Left colon (tissue), 2 donors: ENCODE measurements around the gene KIF6. TPM values are rescaled to one million over a fixed set of nuclear protein-coding genes. Genes with fewer than 3 reads are reported as not detected.
"Not testable (repeated sequence)": the region's sequence is repeated elsewhere in the genome, so short reads cannot be mapped to it uniquely, and the experiment has no call there.

Experiments used
- ATAC-seq: fragments of 200-7000 bp; cut with Tn5 transposase; one replicate; pipeline ENCODE4 v1.9.1; 2020; ENCODE audit warnings: mild to moderate bottlenecking, moderate library complexity
- DNase-seq, 2 donors: peaks; one replicate each; pipeline ENCODE4 v3.0.0-alpha.2; 2020
- intact Hi-C, 2 donors: fragments of 100-400 bp; cut with DNase I in 1 of 2; cut with micrococcal nuclease in 1 of 2; formaldehyde crosslinking; loops; one replicate each; pipeline versions ENCODE4 v1.11.2 to v1.14.0; 2022; cut with DNase I, micrococcal nuclease
- total RNA-seq, 2 donors: library from RNA; stranded (reverse); fragmentation: NEBNext Ultra II Directional; extraction: Animal tissue kit (Norgen Biotek cat#: 25700); gene quantifications; one replicate each; pipeline ENCODE4 v1.2.1, GENCODE V29; 2021
- donor health status: DM: no; HTN: no; CAD: no.
- donor health status: DM: yes; HTN: yes; CAD: no.

Gene KIF6
- total RNA-seq, 2 donors from 2014 or later = 0.14 to 0.92 TPM

GRCh38 chr6:39729945-39730344 lies 4.7 kb upstream of the KIF6 start:
- intact Hi-C loops = no loop called here
- ATAC-seq (no peak), DNase-seq (no peak)

- DNase-seq = no peak
- ATAC-seq = no peak
- intact Hi-C loops = no loop called here
Observed at GRCh38 chr6:39725632-39725997, 407 bp upstream of the KIF6 start.

GRCh38 chr6:39723350-39723749 lies 1.9 kb downstream of the KIF6 start:
- ATAC-seq, intact Hi-C loops, DNase-seq: not testable (repeated sequence)

GRCh38 chr6:39714802-39715201 lies 10.4 kb downstream of the KIF6 start:
- DNase-seq (no peak), ATAC-seq (no peak)
- intact Hi-C loops = no loop called here

GRCh38 chr6:39707962-39708683 lies 17.1 kb downstream of the KIF6 start:
- ATAC-seq (no peak), DNase-seq (no peak)
- intact Hi-C loops = no loop called here

- DNase-seq (no peak), ATAC-seq (no peak)
- intact Hi-C loops = no loop called here
Observed at GRCh38 chr6:39706819-39707335, 18.3 kb downstream of the KIF6 start.

- ATAC-seq = no peak
- no peak for DNase-seq
- intact Hi-C loops = no loop called here
Observed at GRCh38 chr6:39702265-39702664, 22.9 kb downstream of the KIF6 start.

- ATAC-seq (no peak), DNase-seq (no peak)
- intact Hi-C loops = no loop called here
Observed at GRCh38 chr6:39700362-39700761, 24.8 kb downstream of the KIF6 start.

- no peak for DNase-seq
- intact Hi-C loops = no loop called here
- ATAC-seq = no peak
Observed at GRCh38 chr6:39698789-39699188, 26.4 kb downstream of the KIF6 start.

- intact Hi-C loops = no loop called here
- no peak for ATAC-seq
- no peak for DNase-seq
Observed at GRCh38 chr6:39696986-39697788, 28.0 kb downstream of the KIF6 start.

GRCh38 chr6:39695447-39695846 lies 29.8 kb downstream of the KIF6 start:
- DNase-seq (no peak), ATAC-seq (no peak)
- intact Hi-C loops = no loop called here

- intact Hi-C loops = no loop called here
- ATAC-seq = no peak
- no peak for DNase-seq
Observed at GRCh38 chr6:39693206-39693605, 32.0 kb downstream of the KIF6 start.

GRCh38 chr6:39688494-39688893 lies 36.7 kb downstream of the KIF6 start:
- DNase-seq (no peak), ATAC-seq (no peak)
- intact Hi-C loops = no loop called here

- ATAC-seq (no peak), DNase-seq (no peak)
- intact Hi-C loops = no loop called here
Observed at GRCh38 chr6:39686976-39687375, 38.2 kb downstream of the KIF6 start.

- DNase-seq (no peak), ATAC-seq (no peak)
- intact Hi-C loops = no loop called here
Observed at GRCh38 chr6:39685938-39686337, 39.3 kb downstream of the KIF6 start.

- intact Hi-C loops = no loop called here
- no peak for ATAC-seq
- DNase-seq = no peak
Observed at GRCh38 chr6:39685489-39685826, 39.8 kb downstream of the KIF6 start.

- DNase-seq (no peak), ATAC-seq (no peak)
- intact Hi-C loops = no loop called here
Observed at GRCh38 chr6:39684790-39685488, 40.3 kb downstream of the KIF6 start.

- ATAC-seq (no peak), DNase-seq (no peak)
- intact Hi-C loops = no loop called here
Observed at GRCh38 chr6:39681674-39682121, 43.5 kb downstream of the KIF6 start.

- intact Hi-C loops = no loop called here
- ATAC-seq (no peak), DNase-seq (no peak)
Observed at GRCh38 chr6:39678914-39679313, 46.3 kb downstream of the KIF6 start.

GRCh38 chr6:39677318-39677717 lies 47.9 kb downstream of the KIF6 start:
- ATAC-seq, intact Hi-C loops, DNase-seq: not testable (repeated sequence)
